ENCODE measurements around the gene HDAC3.

The HDAC3 gene

GRCh38 chr5:141657937-141658545 lies 21.4 kb upstream of the HDAC3 start:
- Histone ChIP-seq H3K36me3 (ENCODE audit: control insufficient read depth in 1 of 2, insufficient read depth in 2 of 2, low read length in 2 of 2) (peaks cover 3 to 5% of the 10 kb centered on the region in 2 donors), H3K9ac (ENCODE audit: low read depth in 1 of 2, low read length in 2 of 2) (no peak overlapping the region), H3K27ac (ENCODE audit: low read depth, low read length) (no peak overlapping the region), H3K9me3 (ENCODE audit: control insufficient read depth in 1 of 2, low read length in 2 of 2) (no peaks in the 10 kb centered on the region), H3K4me3 (ENCODE audit: low read depth in 1 of 2, low read length in 2 of 2) (no peak overlapping the region), H3K27me3 (ENCODE audit: control insufficient read depth in 1 of 2, insufficient read depth in 2 of 2, low read length in 2 of 2) (no peaks in the 10 kb centered on the region), H3K4me1 (ENCODE audit: control insufficient read depth in 1 of 2, insufficient read depth in 2 of 2, low read length in 2 of 2) (no peaks in the 10 kb centered on the region)

- Histone ChIP-seq H3K4me1 (ENCODE audit: control insufficient read depth in 1 of 2, insufficient read depth in 2 of 2, low read length in 2 of 2) (no peaks in the 10 kb centered on the region), H3K27ac (ENCODE audit: low read depth, low read length) (no peak overlapping the region), H3K9me3 (ENCODE audit: control insufficient read depth in 1 of 2, low read length in 2 of 2) (no peaks in the 10 kb centered on the region), H3K4me3 (ENCODE audit: low read depth in 1 of 2, low read length in 2 of 2) (no peak overlapping the region), H3K36me3 (ENCODE audit: control insufficient read depth in 1 of 2, insufficient read depth in 2 of 2, low read length in 2 of 2) (peaks cover 3 to 5% of the 10 kb centered on the region in 2 donors), H3K27me3 (ENCODE audit: control insufficient read depth in 1 of 2, insufficient read depth in 2 of 2, low read length in 2 of 2) (no peaks in the 10 kb centered on the region), H3K9ac (ENCODE audit: low read depth in 1 of 2, low read length in 2 of 2) (no peak overlapping the region)
Observed at GRCh38 chr5:141657404-141657803, 20.8 kb upstream of the HDAC3 start.

DNA sequence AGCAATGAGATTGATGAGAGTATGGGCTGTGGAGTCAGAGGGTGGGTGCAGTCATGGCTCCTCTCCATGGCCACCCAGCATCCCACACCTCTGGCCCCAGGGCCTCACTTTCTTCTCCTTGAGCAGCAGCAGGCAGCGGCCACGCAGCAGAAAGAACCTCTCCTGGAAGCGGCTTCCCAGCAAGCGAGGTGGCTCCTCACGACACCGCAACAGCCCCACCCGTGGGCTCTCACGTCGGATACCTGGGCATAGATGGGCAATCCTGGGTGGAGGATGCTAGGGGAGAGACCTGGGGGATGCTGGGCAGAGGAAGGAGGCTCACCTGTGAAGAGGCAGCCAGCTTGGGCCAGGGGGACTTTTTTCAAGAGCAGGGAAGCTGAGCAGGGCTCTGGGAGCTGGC lies 19.7 kb upstream of the HDAC3 start:
- Histone ChIP-seq H3K36me3 (ENCODE audit: control insufficient read depth in 1 of 2, insufficient read depth in 2 of 2, low read length in 2 of 2) (peaks cover 3 to 5% of the 10 kb centered on the region in 2 donors), H3K4me3 (ENCODE audit: low read depth in 1 of 2, low read length in 2 of 2) (no peak overlapping the region), H3K9me3 (ENCODE audit: control insufficient read depth in 1 of 2, low read length in 2 of 2) (no peaks in the 10 kb centered on the region), H3K4me1 (ENCODE audit: control insufficient read depth in 1 of 2, insufficient read depth in 2 of 2, low read length in 2 of 2) (peaks cover 4 to 5% of the 10 kb centered on the region in 2 donors), H3K27me3 (ENCODE audit: control insufficient read depth in 1 of 2, insufficient read depth in 2 of 2, low read length in 2 of 2) (no peaks in the 10 kb centered on the region), H3K27ac (ENCODE audit: low read depth, low read length) (no peak overlapping the region), H3K9ac (ENCODE audit: low read depth in 1 of 2, low read length in 2 of 2) (no peak overlapping the region)

DNA sequence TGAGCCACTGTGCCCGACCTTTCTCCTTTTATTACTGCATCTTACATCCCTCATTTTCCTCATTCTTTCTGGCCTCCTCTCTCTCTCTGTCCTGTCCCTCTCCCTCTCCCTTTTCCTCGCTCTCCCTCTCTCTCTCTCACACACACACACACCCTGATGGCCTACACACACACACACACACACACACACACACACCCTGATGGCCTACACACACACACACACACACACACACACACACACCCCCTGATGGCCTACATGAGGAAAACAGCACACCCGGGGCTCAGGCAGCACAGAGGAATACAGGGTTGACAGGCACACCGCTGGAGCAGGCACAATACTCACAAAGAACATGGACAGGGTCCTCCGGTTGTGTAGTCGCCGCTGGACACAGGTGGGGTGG lies 18.4 kb upstream of the HDAC3 start:
- H3K27ac ChIP-seq (ENCODE audit: low read depth, low read length), result no peak overlapping the region
- no peak overlapping the region for H3K9ac ChIP-seq (ENCODE audit: low read depth in 1 of 2, low read length in 2 of 2)
- H3K36me3 ChIP-seq (ENCODE audit: control insufficient read depth in 1 of 2, insufficient read depth in 2 of 2, low read length in 2 of 2), result peaks cover 3 to 5% of the 10 kb centered on the region in 2 donors
- no peak overlapping the region for H3K4me3 ChIP-seq (ENCODE audit: low read depth in 1 of 2, low read length in 2 of 2)
- peaks cover 11 to 12% of the 10 kb centered on the region in 2 donors for H3K4me1 ChIP-seq (ENCODE audit: control insufficient read depth in 1 of 2, insufficient read depth in 2 of 2, low read length in 2 of 2)
- no peaks in the 10 kb centered on the region for H3K27me3 ChIP-seq (ENCODE audit: control insufficient read depth in 1 of 2, insufficient read depth in 2 of 2, low read length in 2 of 2)
- no peaks in the 10 kb centered on the region for H3K9me3 ChIP-seq (ENCODE audit: control insufficient read depth in 1 of 2, low read length in 2 of 2)

DNA sequence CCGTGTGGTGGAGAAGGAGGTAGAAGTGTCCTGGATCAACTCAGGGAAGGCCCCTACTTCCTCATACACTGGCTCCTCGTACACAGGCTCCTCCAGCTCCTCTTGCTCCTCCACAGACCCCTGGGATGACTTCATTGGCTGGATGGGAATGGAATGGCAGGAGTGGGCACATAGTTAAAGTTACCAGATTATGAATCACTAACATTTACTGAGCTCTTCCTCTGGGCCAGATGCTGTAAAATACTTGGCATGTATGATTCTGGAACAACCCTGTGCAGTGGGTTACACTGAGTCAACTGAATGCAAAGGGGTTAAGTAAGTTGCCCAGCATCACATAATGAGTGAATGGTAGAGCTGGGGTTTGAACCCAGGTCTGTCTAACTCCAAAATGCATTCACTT lies 17.6 kb upstream of the HDAC3 start:
- Histone ChIP-seq H3K4me1 (ENCODE audit: control insufficient read depth in 1 of 2, insufficient read depth in 2 of 2, low read length in 2 of 2) (peaks cover 11 to 13% of the 10 kb centered on the region in 2 donors), H3K27ac (ENCODE audit: low read depth, low read length) (no peak overlapping the region), H3K9ac (ENCODE audit: low read depth in 1 of 2, low read length in 2 of 2) (no peak overlapping the region), H3K36me3 (ENCODE audit: control insufficient read depth in 1 of 2, insufficient read depth in 2 of 2, low read length in 2 of 2) (peaks cover 3 to 5% of the 10 kb centered on the region in 2 donors), H3K9me3 (ENCODE audit: control insufficient read depth in 1 of 2, low read length in 2 of 2) (no peaks in the 10 kb centered on the region), H3K27me3 (ENCODE audit: control insufficient read depth in 1 of 2, insufficient read depth in 2 of 2, low read length in 2 of 2) (no peaks in the 10 kb centered on the region), H3K4me3 (ENCODE audit: low read depth in 1 of 2, low read length in 2 of 2) (no peak overlapping the region)

DNA sequence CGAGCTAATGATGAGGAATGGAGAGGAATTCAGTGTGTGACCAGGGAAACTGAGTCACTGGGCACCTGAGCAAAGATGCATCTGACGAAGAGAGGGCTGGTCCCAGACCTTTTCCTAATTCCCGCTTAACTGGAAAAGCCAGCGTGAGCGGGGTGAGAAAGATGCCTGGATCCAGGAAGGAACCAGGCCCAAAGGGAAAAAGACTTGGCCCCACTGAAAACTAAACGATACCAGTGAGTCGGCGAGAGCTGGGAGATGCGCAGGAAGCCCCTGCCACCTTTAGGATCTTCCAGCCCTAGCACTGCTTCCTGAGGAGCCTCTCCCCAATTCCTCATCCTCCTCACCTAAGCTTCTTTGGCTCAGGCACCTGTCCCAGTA lies 15.1 kb upstream of the HDAC3 start:
- H3K9me3 ChIP-seq (ENCODE audit: control insufficient read depth in 1 of 2, low read length in 2 of 2), result no peaks in the 10 kb centered on the region
- peaks cover 0 to 5% of the 10 kb centered on the region in 2 donors for H3K36me3 ChIP-seq (ENCODE audit: control insufficient read depth in 1 of 2, insufficient read depth in 2 of 2, low read length in 2 of 2)
- H3K4me3 ChIP-seq (ENCODE audit: low read depth in 1 of 2, low read length in 2 of 2), result peak overlapping the region; percentile 78 to 82
- peak overlapping the region; percentile 7 to 50 for H3K9ac ChIP-seq (ENCODE audit: low read depth in 1 of 2, low read length in 2 of 2)
- no peaks in the 10 kb centered on the region for H3K27me3 ChIP-seq (ENCODE audit: control insufficient read depth in 1 of 2, insufficient read depth in 2 of 2, low read length in 2 of 2)
- peaks cover 11 to 13% of the 10 kb centered on the region in 2 donors for H3K4me1 ChIP-seq (ENCODE audit: control insufficient read depth in 1 of 2, insufficient read depth in 2 of 2, low read length in 2 of 2)
- H3K27ac ChIP-seq (ENCODE audit: low read depth, low read length), result no peak overlapping the region

DNA sequence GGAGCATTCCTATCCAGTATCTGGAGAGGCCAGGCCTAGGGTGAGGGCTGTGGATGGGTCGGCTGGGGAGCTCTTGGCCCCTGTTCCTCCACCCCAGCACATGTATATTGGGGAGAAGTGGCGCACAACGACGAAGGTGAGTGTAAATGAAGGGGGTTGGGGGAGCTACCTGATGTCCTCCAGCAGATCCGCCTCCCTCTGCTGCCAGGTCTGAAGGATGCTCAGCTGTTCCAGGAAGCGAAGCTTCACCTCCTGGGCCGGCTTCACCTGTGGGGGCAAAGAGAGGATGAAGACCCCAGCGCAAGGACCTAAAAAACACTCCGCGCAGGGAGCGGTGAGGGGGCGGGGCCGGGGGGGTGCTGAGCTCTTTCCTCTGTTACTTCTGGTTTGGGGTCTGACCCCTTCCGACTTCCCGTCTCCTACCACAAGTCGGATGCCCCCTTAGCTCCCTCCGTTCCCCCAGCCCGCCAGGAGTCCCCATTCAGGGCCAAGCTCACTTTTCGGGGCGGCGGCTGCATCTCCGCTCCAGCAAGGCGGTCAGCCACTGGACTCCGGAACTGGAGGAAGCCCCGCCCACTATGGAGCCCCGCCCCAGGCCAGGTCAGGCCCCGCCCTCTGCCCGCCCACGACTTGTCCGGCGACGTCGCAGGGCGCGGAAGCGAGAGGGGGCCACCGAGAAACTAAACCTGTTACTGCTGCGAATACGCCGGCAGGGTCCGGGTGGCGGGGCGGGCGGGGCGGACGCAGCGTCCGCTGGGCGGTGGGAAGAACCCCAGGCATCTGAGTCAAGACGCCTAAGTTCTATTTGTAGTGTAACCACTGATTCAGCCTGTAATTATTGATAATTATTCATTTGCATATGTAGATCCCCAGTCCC lies 14.4 kb upstream of the HDAC3 start, which contains the start of gene FCHSD1:
Gene FCHSD1 (minus strand): TSS at position 568 of the 877 bp plus-strand sequence. CDS start 50 bp downstream, at position 518.
- peaks cover 11 to 13% of the 10 kb centered on the region in 2 donors for H3K4me1 ChIP-seq (ENCODE audit: control insufficient read depth in 1 of 2, insufficient read depth in 2 of 2, low read length in 2 of 2)
- peak within 1 kb of the TSS; percentile 78 to 82 for H3K4me3 ChIP-seq (ENCODE audit: low read depth in 1 of 2, low read length in 2 of 2)
- H3K9ac ChIP-seq (ENCODE audit: low read depth in 1 of 2, low read length in 2 of 2), result peak within 1 kb of the TSS; percentile 50 to 58
- no peaks in the 10 kb centered on the region for H3K9me3 ChIP-seq (ENCODE audit: control insufficient read depth in 1 of 2, low read length in 2 of 2)
- H3K36me3 ChIP-seq (ENCODE audit: control insufficient read depth in 1 of 2, insufficient read depth in 2 of 2, low read length in 2 of 2), result peaks cover 0 to 12% of the 10 kb centered on the region in 2 donors
- no peaks in the 10 kb centered on the region for H3K27me3 ChIP-seq (ENCODE audit: control insufficient read depth in 1 of 2, insufficient read depth in 2 of 2, low read length in 2 of 2)
- H3K27ac ChIP-seq (ENCODE audit: low read depth, low read length), result no peak within 1 kb of the TSS

GRCh38 chr5:141649972-141650371 lies 13.3 kb upstream of the HDAC3 start:
- Histone ChIP-seq H3K9ac (ENCODE audit: low read depth in 1 of 2, low read length in 2 of 2) (no peak overlapping the region), H3K4me1 (ENCODE audit: control insufficient read depth in 1 of 2, insufficient read depth in 2 of 2, low read length in 2 of 2) (peaks cover 11 to 13% of the 10 kb centered on the region in 2 donors), H3K9me3 (ENCODE audit: control insufficient read depth in 1 of 2, low read length in 2 of 2) (no peaks in the 10 kb centered on the region), H3K36me3 (ENCODE audit: control insufficient read depth in 1 of 2, insufficient read depth in 2 of 2, low read length in 2 of 2) (peaks cover 7 to 12% of the 10 kb centered on the region in 2 donors), H3K4me3 (ENCODE audit: low read depth in 1 of 2, low read length in 2 of 2) (no peak overlapping the region), H3K27me3 (ENCODE audit: control insufficient read depth in 1 of 2, insufficient read depth in 2 of 2, low read length in 2 of 2) (no peaks in the 10 kb centered on the region), H3K27ac (ENCODE audit: low read depth, low read length) (no peak overlapping the region)

DNA sequence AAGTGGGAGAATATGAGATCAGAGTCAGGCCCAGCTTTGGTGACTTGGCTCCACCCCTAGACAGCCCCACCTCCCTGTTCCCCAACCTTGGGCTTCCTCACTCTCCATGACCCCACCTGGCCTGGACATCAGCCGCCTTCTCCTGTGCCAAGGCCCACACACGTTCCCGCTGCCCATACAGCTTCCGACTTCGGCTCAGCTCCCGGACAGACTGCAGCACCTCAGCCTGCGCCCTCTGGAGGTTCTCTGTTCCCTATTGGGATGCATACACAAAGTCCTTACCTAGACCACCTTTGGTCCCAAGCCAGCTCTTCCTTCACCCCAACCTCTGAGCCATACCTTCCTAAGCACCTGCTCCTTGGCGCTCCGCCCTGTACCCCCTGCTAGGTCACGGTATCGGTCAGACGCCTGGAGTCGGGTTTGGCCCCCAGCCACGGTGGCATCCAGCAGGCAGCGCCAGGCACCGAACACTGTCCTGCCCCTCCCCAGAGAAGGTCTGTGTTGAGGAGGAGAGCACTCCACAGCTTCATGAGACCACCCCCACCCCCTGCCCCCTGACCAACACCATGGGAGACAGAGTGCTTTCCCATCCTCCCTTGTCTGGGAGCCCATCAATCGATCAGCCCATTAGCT lies 12.5 kb upstream of the HDAC3 start:
- H3K27ac ChIP-seq (ENCODE audit: low read depth, low read length), result no peak overlapping the region
- no peak overlapping the region for H3K9ac ChIP-seq (ENCODE audit: low read depth in 1 of 2, low read length in 2 of 2)
- H3K36me3 ChIP-seq (ENCODE audit: control insufficient read depth in 1 of 2, insufficient read depth in 2 of 2, low read length in 2 of 2), result peaks cover 12 to 20% of the 10 kb centered on the region in 2 donors
- H3K9me3 ChIP-seq (ENCODE audit: control insufficient read depth in 1 of 2, low read length in 2 of 2), result no peaks in the 10 kb centered on the region
- H3K27me3 ChIP-seq (ENCODE audit: control insufficient read depth in 1 of 2, insufficient read depth in 2 of 2, low read length in 2 of 2), result no peaks in the 10 kb centered on the region
- peaks cover 11 to 13% of the 10 kb centered on the region in 2 donors for H3K4me1 ChIP-seq (ENCODE audit: control insufficient read depth in 1 of 2, insufficient read depth in 2 of 2, low read length in 2 of 2)
- no peak overlapping the region for H3K4me3 ChIP-seq (ENCODE audit: low read depth in 1 of 2, low read length in 2 of 2)

DNA sequence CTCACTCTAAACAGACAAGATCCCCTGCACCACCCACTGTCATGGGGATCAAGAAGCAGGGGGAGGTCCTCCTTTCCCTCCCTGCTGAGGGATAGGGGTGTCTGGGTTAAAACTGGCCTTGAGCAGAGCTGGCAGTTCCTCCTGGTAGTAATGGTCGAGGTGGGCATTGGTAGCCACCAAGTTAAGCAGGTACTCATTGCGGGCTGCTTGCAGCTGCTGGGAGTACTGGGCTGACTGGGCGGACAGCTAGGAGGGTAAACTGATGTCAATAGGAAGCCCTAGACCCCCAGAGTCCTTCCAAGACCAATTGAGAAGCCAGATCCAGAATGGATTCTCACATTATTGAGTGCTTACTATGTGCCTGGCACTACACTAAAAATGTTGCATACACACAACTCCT lies 11.2 kb upstream of the HDAC3 start:
- H3K27me3 ChIP-seq (ENCODE audit: control insufficient read depth in 1 of 2, insufficient read depth in 2 of 2, low read length in 2 of 2), result no peaks in the 10 kb centered on the region
- H3K4me3 ChIP-seq (ENCODE audit: low read depth in 1 of 2, low read length in 2 of 2), result no peak overlapping the region
- no peaks in the 10 kb centered on the region for H3K9me3 ChIP-seq (ENCODE audit: control insufficient read depth in 1 of 2, low read length in 2 of 2)
- peaks cover 13 to 24% of the 10 kb centered on the region in 2 donors for H3K36me3 ChIP-seq (ENCODE audit: control insufficient read depth in 1 of 2, insufficient read depth in 2 of 2, low read length in 2 of 2)
- no peak overlapping the region for H3K9ac ChIP-seq (ENCODE audit: low read depth in 1 of 2, low read length in 2 of 2)
- H3K27ac ChIP-seq (ENCODE audit: low read depth, low read length), result no peak overlapping the region
- H3K4me1 ChIP-seq (ENCODE audit: control insufficient read depth in 1 of 2, insufficient read depth in 2 of 2, low read length in 2 of 2), result peaks cover 11 to 13% of the 10 kb centered on the region in 2 donors
